ENCODE measurements around the gene SNAP47.

SNAP47 gene

GRCh38 chr1:227739636-227740035 lies 4.4 kb downstream of the SNAP47 start:
- H3K9me3 ChIP-seq (ENCODE audit: control insufficient read depth, insufficient read depth, low read length) = no peaks in the 10 kb centered on the region
- H3K36me3 ChIP-seq (ENCODE audit: control insufficient read depth, low read length) = peaks cover 3% of the 10 kb centered on the region; the same call in 1 of the 2 replicates
- H3F3A ChIP-seq (ENCODE audit: control insufficient read depth, insufficient read depth) = no peaks in the 10 kb centered on the region
- no peak for TF ChIP-seq CTCF (IDR thresholded peaks at IDR 0.05; ENCODE audit: low read depth, low read length, poor library complexity, severe bottlenecking)
- H3K27me3 ChIP-seq (ENCODE audit: control insufficient read depth, low read length) = no peaks in the 10 kb centered on the region
- H3K79me2 ChIP-seq (ENCODE audit: control insufficient read depth, low read length) = peaks cover 82% of the 10 kb centered on the region
- H3K27ac ChIP-seq (ENCODE audit: low read depth, low read length) = no peak overlapping the region
- no peak overlapping the region for H3K4me3 ChIP-seq (ENCODE audit: low read length)
- no peak overlapping the region for H3K4me2 ChIP-seq (ENCODE audit: low read length)
- no peaks in the 10 kb centered on the region for H3K9me2 ChIP-seq (replicated peaks; ENCODE audit: control insufficient read depth, low read length)
- peaks cover 9% of the 10 kb centered on the region; the same call in 1 of the 2 replicates for H3K4me1 ChIP-seq (ENCODE audit: control insufficient read depth, low read length)
- peaks cover 9% of the 10 kb centered on the region; the same call in 1 of the 2 replicates for H4K20me1 ChIP-seq (ENCODE audit: control insufficient read depth, insufficient read depth, low read depth, low read length)

GRCh38 chr1:227740401-227740960 lies 5.2 kb downstream of the SNAP47 start:
- Histone ChIP-seq H4K20me1 (ENCODE audit: control insufficient read depth, insufficient read depth, low read depth, low read length) (peaks cover 10% of the 10 kb centered on the region; the same call in 1 of the 2 replicates), H3K4me3 (ENCODE audit: low read length) (no peak overlapping the region), H3K4me2 (ENCODE audit: low read length) (no peak overlapping the region), H3K27me3 (ENCODE audit: control insufficient read depth, low read length) (no peaks in the 10 kb centered on the region), H3K9me2 (replicated peaks; ENCODE audit: control insufficient read depth, low read length) (no peaks in the 10 kb centered on the region), H3K9me3 (ENCODE audit: control insufficient read depth, insufficient read depth, low read length) (no peaks in the 10 kb centered on the region), H3K27ac (ENCODE audit: low read depth, low read length) (no peak overlapping the region), H3K36me3 (ENCODE audit: control insufficient read depth, low read length) (no peaks in the 10 kb centered on the region), H3K79me2 (ENCODE audit: control insufficient read depth, low read length) (peaks cover 84% of the 10 kb centered on the region), H3F3A (ENCODE audit: control insufficient read depth, insufficient read depth) (no peaks in the 10 kb centered on the region), H3K4me1 (ENCODE audit: control insufficient read depth, low read length) (peaks cover 9% of the 10 kb centered on the region; the same call in 1 of the 2 replicates)
- TF ChIP-seq CTCF (IDR thresholded peaks at IDR 0.05; ENCODE audit: low read depth, low read length, poor library complexity, severe bottlenecking) (no peak), EZH2phosphoT487 (IDR thresholded peaks at IDR 0.05; ENCODE audit: borderline replicate concordance, low read length) (no peak)

- Histone ChIP-seq H3K27me3 (ENCODE audit: control insufficient read depth, low read length) (no peaks in the 10 kb centered on the region), H3K79me2 (ENCODE audit: control insufficient read depth, low read length) (peaks cover 83% of the 10 kb centered on the region), H3K36me3 (ENCODE audit: control insufficient read depth, low read length) (no peaks in the 10 kb centered on the region), H4K20me1 (ENCODE audit: control insufficient read depth, insufficient read depth, low read depth, low read length) (peaks cover 13% of the 10 kb centered on the region; the same call in 1 of the 2 replicates), H3K27ac (ENCODE audit: low read depth, low read length) (no peak overlapping the region), H3K4me3 (ENCODE audit: low read length) (no peak overlapping the region), H3K9me3 (ENCODE audit: control insufficient read depth, insufficient read depth, low read length) (no peaks in the 10 kb centered on the region), H3K4me2 (ENCODE audit: low read length) (no peak overlapping the region), H3K4me1 (ENCODE audit: control insufficient read depth, low read length) (peaks cover 4% of the 10 kb centered on the region; the same call in 1 of the 2 replicates), H3F3A (ENCODE audit: control insufficient read depth, insufficient read depth) (no peaks in the 10 kb centered on the region), H3K9me2 (replicated peaks; ENCODE audit: control insufficient read depth, low read length) (no peaks in the 10 kb centered on the region)
- no peak for TF ChIP-seq EZH2phosphoT487 (IDR thresholded peaks at IDR 0.05; ENCODE audit: borderline replicate concordance, low read length)
- TF ChIP-seq CTCF (IDR thresholded peaks at IDR 0.05; ENCODE audit: low read depth, low read length, poor library complexity, severe bottlenecking) = no peak
Measured at GRCh38 chr1:227741166-227741870, 6.1 kb downstream of the SNAP47 start.
